GM20000 (cell line): ENCODE results near the gene PRUNE2.
"Not testable (repeated sequence)": the region's sequence is repeated elsewhere in the genome, so short reads cannot be mapped to it uniquely, and the experiment has no call there.

Source experiments
- DNase-seq: peaks from one replicate; pipeline ENCODE4 v3.0.0; 2012; ENCODE audit warnings: low spot score
- CTCF ChIP-seq: IDR thresholded peaks from 2 replicates; pipeline ENCODE4 v1.5.1; 2012; ENCODE audit warnings: mild to moderate bottlenecking, control low read depth; ENCODE audit errors: extremely low read depth, missing control alignments

The PRUNE2 gene

GRCh38 chr9:76905791-76906646 is at the start of gene PRUNE2:
Gene PRUNE2, minus strand, starts transcription at chr9:76906114. Its CDS starts 151 bp downstream, at chr9:76905963.
- TF ChIP-seq CTCF: no peak
- peak; percentile 43 for DNase-seq

GRCh38 chr9:76955406-76955805 is 49.5 kb upstream of the PRUNE2 start:
- DNase-seq: not testable (repeated sequence)

- TF ChIP-seq CTCF: no peak
These were observed 44.0 kb upstream of the PRUNE2 start for GRCh38 chr9:76949865-76950264.

GRCh38 chr9:76944011-76944410 is 38.1 kb upstream of the PRUNE2 start:
- no peak for TF ChIP-seq CTCF
- DNase-seq: no peak

More at GRCh38 chr9:76949865-76950264, 44.0 kb upstream of the PRUNE2 start:
- DNase-seq: no peak

GRCh38 chr9:76943054-76943453 is 37.1 kb upstream of the PRUNE2 start:
- no peak for TF ChIP-seq CTCF
- DNase-seq: no peak

- TF ChIP-seq CTCF: no peak
- no peak for DNase-seq
These were observed 26.8 kb upstream of the PRUNE2 start for GRCh38 chr9:76932757-76933156.

- no peak for DNase-seq
- TF ChIP-seq CTCF: no peak
These were observed 26.4 kb upstream of the PRUNE2 start for GRCh38 chr9:76932265-76932664.

- no peak for DNase-seq
- TF ChIP-seq CTCF: no peak
These were observed 21.8 kb upstream of the PRUNE2 start for GRCh38 chr9:76927540-76928240.
